ENCODE measurements around the gene BCL2L13.

DNA sequence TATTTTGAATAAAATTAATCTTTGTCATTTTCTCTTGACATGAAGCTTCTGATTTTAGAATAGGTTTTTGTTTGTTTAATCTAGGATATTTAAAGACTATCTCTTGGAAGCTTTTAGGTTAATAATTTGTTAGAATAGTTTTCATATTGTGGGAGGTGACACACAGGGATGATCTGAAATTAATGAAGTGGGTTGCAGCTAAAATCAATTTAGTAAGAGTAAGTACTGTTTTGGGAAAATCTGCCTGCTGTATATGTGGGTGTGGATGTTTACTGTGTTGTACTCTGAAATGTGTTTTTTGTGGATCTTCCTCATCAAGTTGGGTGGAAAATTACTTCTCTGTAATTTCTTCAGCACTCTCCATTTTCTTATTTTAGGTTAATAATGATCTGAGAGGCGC lies 68.4 kb downstream of the BCL2L13 start:
- TF ChIP-seq, protein P1, sequence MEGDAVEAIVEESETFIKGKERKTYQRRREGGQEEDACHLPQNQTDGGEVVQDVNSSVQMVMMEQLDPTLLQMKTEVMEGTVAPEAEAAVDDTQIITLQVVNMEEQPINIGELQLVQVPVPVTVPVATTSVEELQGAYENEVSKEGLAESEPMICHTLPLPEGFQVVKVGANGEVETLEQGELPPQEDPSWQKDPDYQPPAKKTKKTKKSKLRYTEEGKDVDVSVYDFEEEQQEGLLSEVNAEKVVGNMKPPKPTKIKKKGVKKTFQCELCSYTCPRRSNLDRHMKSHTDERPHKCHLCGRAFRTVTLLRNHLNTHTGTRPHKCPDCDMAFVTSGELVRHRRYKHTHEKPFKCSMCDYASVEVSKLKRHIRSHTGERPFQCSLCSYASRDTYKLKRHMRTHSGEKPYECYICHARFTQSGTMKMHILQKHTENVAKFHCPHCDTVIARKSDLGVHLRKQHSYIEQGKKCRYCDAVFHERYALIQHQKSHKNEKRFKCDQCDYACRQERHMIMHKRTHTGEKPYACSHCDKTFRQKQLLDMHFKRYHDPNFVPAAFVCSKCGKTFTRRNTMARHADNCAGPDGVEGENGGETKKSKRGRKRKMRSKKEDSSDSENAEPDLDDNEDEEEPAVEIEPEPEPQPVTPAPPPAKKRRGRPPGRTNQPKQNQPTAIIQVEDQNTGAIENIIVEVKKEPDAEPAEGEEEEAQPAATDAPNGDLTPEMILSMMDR (conservative IDR thresholded peaks at IDR 0.05; ENCODE audit: low read depth, low read length): no peak
- TF ChIP-seq EZH2 (IDR thresholded peaks at IDR 0.05; ENCODE audit: borderline replicate concordance, low read depth, low read length, poor library complexity, severe bottlenecking): no peak
